ENCODE data around the gene MAP7D3. TPM values are rescaled to one million over a fixed set of nuclear protein-coding genes. Genes with fewer than 3 reads are reported as not detected.
A peak's percentile ranks its signal among the peaks of the same experiment; 100 is the strongest.

The MAP7D3 gene
- total RNA-seq, 1 experiment from 2014 or later, result 18.0 TPM

DNA sequence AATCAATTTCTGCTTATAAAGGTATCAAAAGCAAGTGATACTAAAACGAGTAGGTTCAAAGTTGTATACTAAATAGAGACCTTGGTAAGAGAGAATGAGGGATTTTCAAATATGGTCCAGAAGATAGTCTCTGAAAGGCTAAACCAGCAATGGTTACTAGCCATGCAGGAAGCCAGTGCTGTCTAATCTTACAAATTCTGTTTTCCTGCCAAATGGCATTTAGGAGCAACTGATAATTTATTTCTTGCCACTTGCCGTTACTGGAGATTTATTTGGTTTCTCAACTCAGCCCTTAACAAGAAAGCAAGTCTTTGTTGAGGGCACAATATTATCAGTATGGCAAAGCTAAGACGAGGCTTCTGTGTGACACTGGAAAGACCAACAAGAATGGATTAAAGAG, 47.2 kb downstream of the MAP7D3 start:
- TF ChIP-seq, protein P1, sequence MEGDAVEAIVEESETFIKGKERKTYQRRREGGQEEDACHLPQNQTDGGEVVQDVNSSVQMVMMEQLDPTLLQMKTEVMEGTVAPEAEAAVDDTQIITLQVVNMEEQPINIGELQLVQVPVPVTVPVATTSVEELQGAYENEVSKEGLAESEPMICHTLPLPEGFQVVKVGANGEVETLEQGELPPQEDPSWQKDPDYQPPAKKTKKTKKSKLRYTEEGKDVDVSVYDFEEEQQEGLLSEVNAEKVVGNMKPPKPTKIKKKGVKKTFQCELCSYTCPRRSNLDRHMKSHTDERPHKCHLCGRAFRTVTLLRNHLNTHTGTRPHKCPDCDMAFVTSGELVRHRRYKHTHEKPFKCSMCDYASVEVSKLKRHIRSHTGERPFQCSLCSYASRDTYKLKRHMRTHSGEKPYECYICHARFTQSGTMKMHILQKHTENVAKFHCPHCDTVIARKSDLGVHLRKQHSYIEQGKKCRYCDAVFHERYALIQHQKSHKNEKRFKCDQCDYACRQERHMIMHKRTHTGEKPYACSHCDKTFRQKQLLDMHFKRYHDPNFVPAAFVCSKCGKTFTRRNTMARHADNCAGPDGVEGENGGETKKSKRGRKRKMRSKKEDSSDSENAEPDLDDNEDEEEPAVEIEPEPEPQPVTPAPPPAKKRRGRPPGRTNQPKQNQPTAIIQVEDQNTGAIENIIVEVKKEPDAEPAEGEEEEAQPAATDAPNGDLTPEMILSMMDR (IDR thresholded peaks at IDR 0.05; ENCODE audit: unreplicated experiment), result no peak
- no peak overlapping the region for H3K4me3 Mint-ChIP-seq (ENCODE audit: unreplicated experiment)
- no peak for DNase-seq (ENCODE audit: unreplicated experiment)
- H3K27ac Mint-ChIP-seq (ENCODE audit: low read depth, unreplicated experiment), result no peak overlapping the region
- peaks cover 9% of the 10 kb centered on the region for H3K4me1 Mint-ChIP-seq (ENCODE audit: insufficient read depth, unreplicated experiment)
- POLR2A ChIA-PET, result interaction anchor here (1.5 kb wide), 1 partner anchor 292 kb away, joined by 3 read pairs; no protein-coding TSS in a partner anchor
- intact Hi-C loops (cut with micrococcal nuclease), result no loop called here
- peaks cover 80% of the 10 kb centered on the region for H3K27me3 Mint-ChIP-seq (ENCODE audit: insufficient read depth, unreplicated experiment)
- H3K36me3 Mint-ChIP-seq (ENCODE audit: insufficient read depth, unreplicated experiment), result no peaks in the 10 kb centered on the region
- H3K9me3 Mint-ChIP-seq (ENCODE audit: unreplicated experiment), result no peaks in the 10 kb centered on the region
- CTCF ChIA-PET, result interaction anchor here (0.5 to 4.2 kb wide), 6 partner anchors 11 to 492 kb away, joined by 3 to 20 read pairs (median 3); no protein-coding TSS in a partner anchor
- no TSS peak for BruUV-seq (replicated peaks)

DNA sequence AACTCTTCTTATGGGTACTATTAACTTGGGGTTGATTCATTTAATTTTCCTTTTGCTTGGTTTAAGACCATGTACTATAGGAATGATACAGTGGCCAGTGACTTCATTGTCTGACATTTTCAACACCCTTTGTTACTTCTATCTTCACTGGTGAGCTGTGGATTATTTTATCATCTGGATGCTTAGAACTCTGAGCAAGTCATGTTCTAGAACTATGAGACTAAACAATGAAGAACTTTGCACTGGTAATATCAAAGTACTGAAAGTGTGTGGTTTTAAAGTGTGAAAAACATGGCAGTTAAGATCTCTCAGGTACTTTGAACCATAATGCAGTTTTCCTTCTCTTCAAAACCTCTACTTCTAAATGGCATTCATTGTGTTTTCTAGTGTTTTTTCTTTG, 47.8 kb downstream of the MAP7D3 start:
- no TSS peak for BruUV-seq (replicated peaks)
- DNase-seq (ENCODE audit: unreplicated experiment), result no peak
- no peaks in the 10 kb centered on the region for H3K36me3 Mint-ChIP-seq (ENCODE audit: insufficient read depth, unreplicated experiment)
- H3K27me3 Mint-ChIP-seq (ENCODE audit: insufficient read depth, unreplicated experiment), result peaks cover 81% of the 10 kb centered on the region
- H3K27ac Mint-ChIP-seq (ENCODE audit: low read depth, unreplicated experiment), result no peak overlapping the region
- TF ChIP-seq, protein P1 (IDR thresholded peaks at IDR 0.05; ENCODE audit: unreplicated experiment), result no peak
- ChIA-PET POLR2A (interaction anchor here (0.7 to 1.5 kb wide), 2 partner anchors 135 to 293 kb away, joined by 3 to 4 read pairs; no protein-coding TSS in a partner anchor), CTCF (interaction anchor here (0.6 to 4.2 kb wide), 5 partner anchors 40 to 493 kb away, joined by 3 to 20 read pairs (median 3); no protein-coding TSS in a partner anchor)
- intact Hi-C loops (cut with micrococcal nuclease), result no loop called here
- no peaks in the 10 kb centered on the region for H3K9me3 Mint-ChIP-seq (ENCODE audit: unreplicated experiment)
- peaks cover 9% of the 10 kb centered on the region for H3K4me1 Mint-ChIP-seq (ENCODE audit: insufficient read depth, unreplicated experiment)
- H3K4me3 Mint-ChIP-seq (ENCODE audit: unreplicated experiment), result no peak overlapping the region

DNA sequence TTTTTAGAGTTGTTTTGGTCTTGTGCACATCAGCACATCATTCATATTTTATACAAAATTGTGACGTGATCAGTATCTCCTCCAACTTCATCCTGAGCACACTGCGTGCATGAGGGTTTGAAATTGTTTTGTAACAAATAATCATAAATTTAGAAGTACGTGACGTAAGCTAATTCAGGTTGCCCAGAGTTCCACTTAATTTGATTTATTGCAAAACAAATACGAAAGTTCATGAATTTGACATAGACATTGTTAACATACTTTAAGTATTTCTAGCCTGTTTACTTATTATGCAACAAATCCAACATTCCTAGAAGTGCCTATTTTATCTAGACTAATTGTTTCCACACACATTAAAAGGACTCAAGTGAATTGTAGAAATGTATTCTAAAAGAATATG, 48.3 kb downstream of the MAP7D3 start:
- Mint-ChIP-seq H3K27ac (ENCODE audit: low read depth, unreplicated experiment) (no peak overlapping the region), H3K4me3 (ENCODE audit: unreplicated experiment) (no peak overlapping the region), H3K36me3 (ENCODE audit: insufficient read depth, unreplicated experiment) (no peaks in the 10 kb centered on the region), H3K4me1 (ENCODE audit: insufficient read depth, unreplicated experiment) (peaks cover 9% of the 10 kb centered on the region), H3K9me3 (ENCODE audit: unreplicated experiment) (no peaks in the 10 kb centered on the region), H3K27me3 (ENCODE audit: insufficient read depth, unreplicated experiment) (peaks cover 80% of the 10 kb centered on the region)
- intact Hi-C loops (cut with micrococcal nuclease), result no loop called here
- no TSS peak for BruUV-seq (replicated peaks)
- ChIA-PET POLR2A (interaction anchor here (0.6 to 1.5 kb wide), 3 partner anchors 56 to 294 kb away, joined by 3 to 4 read pairs (median 3); no protein-coding TSS in a partner anchor), CTCF (interaction anchor here (1.1 to 4.2 kb wide), 2 partner anchors 66 to 174 kb away, joined by 3 to 20 read pairs; no protein-coding TSS in a partner anchor)
- TF ChIP-seq, protein P1 (IDR thresholded peaks at IDR 0.05; ENCODE audit: unreplicated experiment), result no peak
- DNase-seq (ENCODE audit: unreplicated experiment), result peak; percentile 31

DNA sequence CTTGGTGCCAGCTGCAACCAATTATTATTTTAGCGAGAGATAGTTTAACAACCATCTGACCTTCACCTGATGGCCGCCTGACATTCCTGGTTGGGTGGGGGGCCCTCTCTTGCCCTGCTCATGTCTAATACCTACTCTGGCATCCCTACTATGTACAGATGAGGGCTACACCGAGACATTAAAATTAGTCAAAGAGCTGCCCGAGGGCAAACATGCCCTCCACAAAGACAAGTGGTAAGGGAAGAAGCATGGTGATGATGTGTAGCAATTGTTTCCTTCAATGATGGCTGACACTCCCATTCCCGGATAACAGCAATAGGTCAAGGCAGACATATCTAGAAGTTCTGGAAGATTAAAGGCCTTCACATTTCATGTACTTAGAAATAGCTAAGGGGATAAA, 49.6 kb downstream of the MAP7D3 start:
- TF ChIP-seq, protein P1 (IDR thresholded peaks at IDR 0.05; ENCODE audit: unreplicated experiment), result no peak
- H3K36me3 Mint-ChIP-seq (ENCODE audit: insufficient read depth, unreplicated experiment), result no peaks in the 10 kb centered on the region
- no peak for DNase-seq (ENCODE audit: unreplicated experiment)
- peaks cover 9% of the 10 kb centered on the region for H3K4me1 Mint-ChIP-seq (ENCODE audit: insufficient read depth, unreplicated experiment)
- ChIA-PET CTCF (interaction anchor here (0.6 to 4.2 kb wide), 4 partner anchors 31 to 677 kb away, joined by 3 to 20 read pairs (median 6); no protein-coding TSS in a partner anchor), POLR2A (interaction anchor here (2.8 kb wide), 1 partner anchor 25 kb away, joined by 9 read pairs; no protein-coding TSS in a partner anchor)
- intact Hi-C loops (cut with micrococcal nuclease), result no loop called here
- no peak overlapping the region for H3K4me3 Mint-ChIP-seq (ENCODE audit: unreplicated experiment)
- H3K27ac Mint-ChIP-seq (ENCODE audit: low read depth, unreplicated experiment), result no peak overlapping the region
- H3K27me3 Mint-ChIP-seq (ENCODE audit: insufficient read depth, unreplicated experiment), result peaks cover 73% of the 10 kb centered on the region
- BruUV-seq (replicated peaks), result no TSS peak
- H3K9me3 Mint-ChIP-seq (ENCODE audit: unreplicated experiment), result no peaks in the 10 kb centered on the region
